Measurements from ENCODE around the gene ITGAE. TPM values are rescaled to one million over a fixed set of nuclear protein-coding genes. Genes with fewer than 3 reads are reported as not detected.

Gene ITGAE
- total RNA-seq, 2 experiments from 2014 or later = 31.8 to 32.4 TPM

- ATAC-seq = no peak
- Mint-ChIP-seq H3K27me3 (peaks cover 5% of the 10 kb centered on the region), H3K4me3 (no peak overlapping the region), H3K9me3 (no peaks in the 10 kb centered on the region), H3K27ac (no peak overlapping the region), H3K4me1 (ENCODE audit: low read depth) (peaks cover 42% of the 10 kb centered on the region), H3K36me3 (ENCODE audit: low read depth) (peaks cover 5% of the 10 kb centered on the region)
- ChIA-PET POLR2A (interaction anchor here (0.8 kb wide), 1 partner anchor 10 kb away, joined by 3 read pairs; no protein-coding TSS in a partner anchor), CTCF (interaction anchor here (1.0 to 1.7 kb wide), 5 partner anchors 19 to 71 kb away, joined by 3 to 8 read pairs (median 3); no protein-coding TSS in a partner anchor)
- intact Hi-C loops (cut with micrococcal nuclease) = no loop called here
- no peak for TF ChIP-seq CTCF (IDR thresholded peaks at IDR 0.05)
- DNase-seq = no peak
Observed at GRCh38 chr17:3772764-3773163, 28.2 kb downstream of the ITGAE start.

- TF ChIP-seq CTCF (IDR thresholded peaks at IDR 0.05) = no peak
- H3K27me3 Mint-ChIP-seq = peaks cover 9% of the 10 kb centered on the region
- peaks cover 53% of the 10 kb centered on the region for H3K4me1 Mint-ChIP-seq (ENCODE audit: low read depth)
- peak; percentile 60 for DNase-seq
- peak overlapping the region; percentile 88 for H3K27ac Mint-ChIP-seq
- H3K36me3 Mint-ChIP-seq (ENCODE audit: low read depth) = peaks cover 10% of the 10 kb centered on the region
- POLR2A ChIA-PET = interaction anchor here (0.9 to 1.8 kb wide), 3 partner anchors 20 to 26 kb away, joined by 3 to 10 read pairs (median 5); no protein-coding TSS in a partner anchor
- CTCF ChIA-PET = interaction anchor here (1.7 to 1.8 kb wide), 2 partner anchors 33 to 56 kb away, joined by 8 to 13 read pairs; no protein-coding TSS in a partner anchor
- ATAC-seq = peak; percentile 58
- H3K9me3 Mint-ChIP-seq = peaks cover 4% of the 10 kb centered on the region
- no peak overlapping the region for H3K4me3 Mint-ChIP-seq
- intact Hi-C loops (cut with micrococcal nuclease) = no loop called here
Observed at GRCh38 chr17:3771140-3771539, 29.8 kb downstream of the ITGAE start.

- ChIA-PET POLR2A (interaction anchor here (0.6 to 1.8 kb wide), 4 partner anchors 9 to 26 kb away, joined by 3 to 10 read pairs (median 6); no protein-coding TSS in a partner anchor), CTCF (interaction anchor here (1.8 to 4.6 kb wide), 2 partner anchors 32 to 33 kb away, joined by 13 to 22 read pairs; no protein-coding TSS in a partner anchor)
- TF ChIP-seq CTCF (IDR thresholded peaks at IDR 0.05) = no peak
- Mint-ChIP-seq H3K27me3 (peaks cover 9% of the 10 kb centered on the region), H3K27ac (peak overlapping the region; percentile 88), H3K9me3 (peaks cover 5% of the 10 kb centered on the region), H3K36me3 (ENCODE audit: low read depth) (peaks cover 10% of the 10 kb centered on the region), H3K4me3 (no peak overlapping the region), H3K4me1 (ENCODE audit: low read depth) (peaks cover 60% of the 10 kb centered on the region)
- peak; percentile 88 for DNase-seq
- intact Hi-C loops (cut with micrococcal nuclease) = no loop called here
- ATAC-seq = peak; percentile 79
Observed at GRCh38 chr17:3770466-3770865, 30.5 kb downstream of the ITGAE start.

- POLR2A ChIA-PET = interaction anchor here (1.0 to 1.8 kb wide), 2 partner anchors 19 to 77 kb away, joined by 3 to 6 read pairs; no protein-coding TSS in a partner anchor
- DNase-seq (no peak), ATAC-seq (no peak)
- Mint-ChIP-seq H3K9me3 (peaks cover 5% of the 10 kb centered on the region), H3K27ac (peak overlapping the region; percentile 10), H3K27me3 (peaks cover 9% of the 10 kb centered on the region), H3K4me3 (no peak overlapping the region), H3K36me3 (ENCODE audit: low read depth) (peaks cover 10% of the 10 kb centered on the region), H3K4me1 (ENCODE audit: low read depth) (peaks cover 75% of the 10 kb centered on the region)
- CTCF ChIA-PET = interaction anchor here (1.2 to 4.6 kb wide), 3 partner anchors 31 to 148 kb away, joined by 3 to 22 read pairs (median 6); partner anchors contain the start of gene P2RX1
- no peak for TF ChIP-seq CTCF (IDR thresholded peaks at IDR 0.05)
- intact Hi-C loops (cut with micrococcal nuclease) = loop anchor here (10.0 kb wide), 1 partner anchor 54 kb away; no protein-coding TSS in a partner anchor
Observed at GRCh38 chr17:3768769-3769168, 32.2 kb downstream of the ITGAE start.

- H3K9me3 Mint-ChIP-seq = peaks cover 5% of the 10 kb centered on the region
- peaks cover 10% of the 10 kb centered on the region for H3K36me3 Mint-ChIP-seq (ENCODE audit: low read depth)
- peaks cover 9% of the 10 kb centered on the region for H3K27me3 Mint-ChIP-seq
- intact Hi-C loops (cut with micrococcal nuclease) = loop anchor here (10.0 kb wide), 1 partner anchor 54 kb away; no protein-coding TSS in a partner anchor
- ChIA-PET POLR2A (no interaction called here), CTCF (interaction anchor here (4.6 kb wide), 1 partner anchor 30 kb away, joined by 22 read pairs; no protein-coding TSS in a partner anchor)
- H3K4me1 Mint-ChIP-seq (ENCODE audit: low read depth) = peaks cover 79% of the 10 kb centered on the region
- ATAC-seq = no peak
- H3K27ac Mint-ChIP-seq = peak overlapping the region; percentile 8
- no peak for DNase-seq
- no peak for TF ChIP-seq CTCF (IDR thresholded peaks at IDR 0.05)
- H3K4me3 Mint-ChIP-seq = no peak overlapping the region
Observed at GRCh38 chr17:3768341-3768740, 32.6 kb downstream of the ITGAE start.

Data from activated CD8-positive, alpha-beta T cell treated with anti-CD3 and anti-CD28 coated beads for 36 hours (primary cell).